ENCODE measurements around the gene SETD3.

SETD3 gene

DNA sequence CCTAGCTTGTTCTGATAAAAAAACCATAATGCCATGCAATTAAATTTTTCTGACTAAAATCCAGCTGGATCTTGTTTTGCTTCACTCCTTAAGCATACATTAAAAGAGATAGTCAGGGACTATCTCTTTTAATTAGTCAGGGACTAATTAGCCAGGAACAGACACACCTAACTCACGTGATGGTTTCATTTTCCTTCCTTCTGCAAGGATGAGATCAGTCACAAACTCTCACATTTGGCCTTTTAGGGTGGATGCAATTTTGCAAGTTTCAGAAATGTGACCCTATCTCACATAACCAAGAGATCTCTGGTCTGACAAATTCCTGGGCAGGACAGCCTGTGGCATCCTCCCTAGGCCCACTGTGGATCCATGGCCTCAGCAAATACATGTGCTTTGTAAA, 62.4 kb downstream of the SETD3 start:
- no peak for DNase-seq

DNA sequence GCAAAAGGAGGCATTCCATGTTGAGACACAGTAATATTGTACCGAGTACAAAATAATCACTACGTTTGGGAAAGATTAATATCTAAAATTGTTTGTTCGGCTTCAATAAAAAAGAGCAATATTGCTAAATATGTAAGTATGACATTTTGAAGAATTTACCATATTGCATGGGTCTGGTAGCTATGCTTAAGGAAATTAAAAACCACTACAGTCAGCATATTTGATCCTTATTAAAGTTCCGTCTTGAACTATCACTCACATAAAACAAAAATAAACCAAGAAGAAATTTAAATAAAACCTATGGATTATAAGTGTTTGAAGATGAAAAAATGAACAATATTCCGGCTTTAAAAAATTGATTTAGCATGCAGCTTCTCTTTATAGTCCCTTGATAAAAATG, 63.8 kb downstream of the SETD3 start:
- DNase-seq: no peak

DNA sequence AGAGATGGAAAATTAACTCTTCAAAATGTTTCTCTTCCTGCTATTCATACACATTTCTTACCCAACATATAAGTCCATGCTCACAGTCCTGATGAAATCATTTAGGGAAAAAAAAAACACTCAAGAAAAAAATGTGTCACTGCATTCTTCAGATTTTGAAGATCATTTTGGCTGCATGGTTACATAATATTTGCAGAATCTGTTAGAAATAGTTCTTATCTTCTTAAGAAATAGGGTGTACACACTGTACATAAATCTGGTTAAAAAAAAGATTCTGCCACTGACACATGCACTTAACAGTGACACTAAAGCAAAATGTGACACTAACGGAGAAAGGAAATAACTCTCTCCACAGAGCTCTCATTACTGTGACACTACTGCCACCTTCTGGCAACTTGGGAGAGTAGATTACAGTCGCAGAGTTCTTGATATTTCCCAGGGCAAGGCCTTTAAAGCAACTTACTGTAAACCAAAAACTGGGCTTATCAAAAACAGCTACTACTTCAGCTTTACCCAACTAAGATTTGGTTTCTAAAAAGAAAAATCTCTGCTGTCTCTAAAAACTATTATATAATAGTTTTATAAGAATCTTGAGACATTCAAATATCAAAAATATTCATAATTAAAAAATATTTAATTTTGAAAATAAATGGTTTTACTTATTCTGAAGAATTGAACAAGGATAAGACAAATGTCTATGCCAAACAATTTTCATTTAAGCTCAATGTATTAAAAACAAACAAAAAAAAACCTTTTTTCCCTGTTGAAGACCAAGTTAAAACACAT, 65.0 kb downstream of the SETD3 start:
- DNase-seq: peak; percentile 65

DNA sequence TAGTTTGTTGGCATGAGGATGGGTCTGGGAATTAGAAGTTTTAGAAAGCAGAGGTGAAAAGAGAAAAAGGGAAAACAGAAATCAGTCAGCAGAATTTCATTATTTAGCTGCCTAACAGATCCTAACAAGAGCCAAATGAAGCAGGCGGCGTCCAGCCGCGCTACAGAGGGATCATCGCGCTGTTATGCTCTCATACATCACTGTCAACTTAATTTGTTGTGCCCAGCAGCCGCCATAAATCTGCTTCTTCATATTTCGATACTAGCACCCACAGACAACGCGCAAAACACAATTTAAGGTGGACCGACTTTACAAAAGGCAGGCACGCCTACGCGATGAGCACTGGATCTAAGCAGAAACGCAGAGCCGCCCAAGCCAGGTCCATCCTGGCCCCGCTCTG, 66.7 kb downstream of the SETD3 start:
- no peak for DNase-seq

DNA sequence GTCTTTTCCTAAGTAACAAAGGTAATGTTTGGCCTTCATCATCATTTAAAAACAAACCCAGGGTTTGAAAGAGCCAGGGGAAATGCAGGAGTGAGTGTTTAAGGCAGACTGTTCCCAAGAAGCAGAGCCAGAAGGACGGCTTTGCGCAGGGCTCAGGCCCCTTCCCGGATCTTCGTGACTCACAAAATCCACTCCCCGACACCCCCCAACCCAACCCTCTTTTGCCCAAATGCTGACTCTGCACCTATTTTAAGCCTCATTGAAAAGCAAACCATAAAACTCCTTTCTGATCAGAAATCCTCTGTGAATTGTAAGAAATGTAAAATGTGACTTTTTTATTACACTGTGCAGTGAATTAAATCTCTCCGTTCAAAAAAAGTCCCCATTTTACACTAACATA, 67.5 kb downstream of the SETD3 start:
- DNase-seq: no peak

DNA sequence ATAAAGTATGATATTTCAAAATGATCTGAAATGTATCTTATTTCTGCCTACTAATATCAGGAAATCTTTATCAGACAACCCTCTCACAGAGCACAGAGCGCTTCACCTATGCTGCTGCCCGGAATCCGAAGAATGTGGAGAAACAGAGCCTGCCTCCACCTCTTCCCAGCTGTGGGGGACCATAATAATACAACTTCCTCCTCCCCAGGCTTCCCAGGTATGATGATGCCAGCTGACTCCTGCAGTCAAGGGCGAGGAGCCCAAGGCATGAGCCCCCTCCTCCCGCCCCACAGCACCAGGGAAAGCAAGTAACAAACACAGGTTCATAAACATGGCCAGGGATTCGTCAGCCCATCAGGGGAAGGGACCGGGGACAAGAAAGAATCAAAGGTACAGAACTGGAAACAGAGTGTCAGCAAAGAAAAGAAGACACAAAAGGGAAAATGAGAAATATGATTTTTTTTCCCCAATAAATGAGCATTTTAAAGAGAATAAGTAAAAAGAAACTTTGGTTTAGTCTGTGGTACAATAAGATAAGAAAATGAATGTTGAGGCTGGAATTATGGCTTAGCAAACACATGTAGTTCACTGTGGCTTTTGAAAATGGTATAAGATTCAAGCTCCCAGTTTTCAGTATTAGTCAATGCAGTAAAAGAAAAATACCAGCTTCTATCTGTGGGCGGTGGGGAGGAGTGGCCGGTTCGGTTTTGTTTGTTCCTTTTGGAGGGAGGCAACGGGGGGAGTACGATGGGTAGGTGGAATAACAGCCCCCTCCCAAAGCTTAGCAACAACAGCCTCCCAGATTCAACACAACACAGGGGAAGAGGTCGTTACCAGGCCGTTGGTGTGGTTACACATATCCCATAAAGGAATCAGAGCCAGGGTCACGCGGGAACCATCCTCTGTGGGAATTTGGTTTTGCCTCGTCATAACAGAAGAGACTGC, 68.3 kb downstream of the SETD3 start:
- DNase-seq: no peak

DNA sequence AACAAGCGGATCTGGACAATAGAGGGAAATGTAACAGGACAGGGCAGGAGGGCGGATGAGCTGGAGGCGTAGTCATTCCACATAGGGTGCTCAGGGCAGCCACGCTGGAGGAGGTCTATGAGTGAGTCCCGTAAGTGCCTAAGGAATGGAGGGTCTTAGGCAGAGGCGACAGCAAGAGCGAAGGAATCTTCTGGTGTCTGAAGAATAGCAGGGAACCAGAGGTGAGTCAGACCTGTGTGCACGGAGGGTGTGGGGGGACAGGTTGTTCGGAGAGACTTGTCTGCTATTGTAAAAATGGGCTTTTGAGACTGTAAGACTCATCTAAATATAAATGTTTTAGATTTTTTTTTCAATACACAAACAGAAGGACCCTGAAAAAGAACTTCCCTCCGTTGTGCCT, 70.6 kb downstream of the SETD3 start:
- DNase-seq: no peak

DNA sequence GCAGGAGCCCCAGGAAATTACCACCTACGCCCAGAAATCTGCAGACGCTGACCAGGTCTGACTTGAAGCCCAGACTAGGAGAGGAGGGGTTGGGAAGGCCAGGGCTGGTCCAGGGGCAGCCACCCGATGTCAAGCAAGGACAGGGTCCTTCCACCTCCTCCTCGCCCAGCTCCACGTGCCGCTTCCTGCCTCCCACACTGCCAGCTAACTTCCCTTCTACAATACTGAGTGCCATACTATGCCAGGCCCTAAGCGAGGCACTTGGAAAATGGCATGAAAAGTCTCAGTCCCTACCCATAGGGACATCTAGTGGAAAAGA, 71.7 kb downstream of the SETD3 start:
- no peak for DNase-seq

DNA sequence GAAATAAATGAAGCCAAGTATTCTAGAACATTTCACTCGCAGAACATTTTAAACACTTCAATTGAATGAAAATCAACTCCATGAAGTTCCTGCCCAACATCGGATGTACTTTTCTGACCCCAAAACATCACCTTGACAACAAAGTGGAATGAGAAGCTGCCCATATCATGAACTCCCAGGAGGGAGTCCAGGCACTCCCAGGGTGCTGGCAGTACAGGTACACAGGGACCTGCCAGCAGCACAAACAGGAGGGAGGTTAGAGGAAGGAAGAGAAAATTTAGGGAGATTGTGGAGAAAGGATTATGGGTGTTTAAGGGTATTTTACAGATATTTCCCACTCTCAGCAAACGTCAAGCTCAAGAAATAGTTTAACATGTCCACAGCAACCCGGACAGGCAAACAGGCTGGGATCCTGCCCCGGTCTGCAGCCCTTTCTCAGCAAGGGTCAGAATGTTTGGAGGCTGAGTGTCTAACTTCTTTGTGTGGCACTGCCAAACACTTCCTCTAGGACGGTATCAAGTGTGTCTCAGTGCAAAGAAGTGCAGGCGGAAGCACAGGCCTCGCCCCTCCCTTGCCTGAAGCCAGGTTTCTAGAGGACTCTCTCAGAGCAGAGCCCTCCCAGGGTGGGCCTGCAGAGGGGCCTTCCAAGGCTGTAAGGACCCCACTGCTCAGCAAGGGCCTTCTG, 72.2 kb downstream of the SETD3 start:
- DNase-seq: no peak

DNA sequence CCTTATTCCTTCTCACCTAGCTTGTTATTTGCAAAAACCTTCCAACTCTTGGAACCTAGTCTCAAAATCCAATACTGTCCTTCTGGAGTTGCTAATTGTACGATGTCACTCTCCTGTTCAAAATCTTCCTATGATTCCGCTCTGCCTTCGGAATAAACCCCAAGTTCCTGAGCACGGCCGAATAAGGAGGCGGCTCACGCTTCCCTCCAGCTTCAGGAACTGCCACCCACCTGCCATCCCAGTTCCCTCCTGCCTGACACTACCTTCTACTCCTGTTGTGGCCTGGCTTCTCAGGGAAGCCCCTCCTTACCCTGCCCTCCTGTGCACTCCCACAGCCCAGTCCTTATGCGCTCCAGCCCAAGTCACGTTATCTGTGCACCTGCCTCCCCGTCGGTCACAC, 73.2 kb downstream of the SETD3 start:
- no peak for DNase-seq

DNA sequence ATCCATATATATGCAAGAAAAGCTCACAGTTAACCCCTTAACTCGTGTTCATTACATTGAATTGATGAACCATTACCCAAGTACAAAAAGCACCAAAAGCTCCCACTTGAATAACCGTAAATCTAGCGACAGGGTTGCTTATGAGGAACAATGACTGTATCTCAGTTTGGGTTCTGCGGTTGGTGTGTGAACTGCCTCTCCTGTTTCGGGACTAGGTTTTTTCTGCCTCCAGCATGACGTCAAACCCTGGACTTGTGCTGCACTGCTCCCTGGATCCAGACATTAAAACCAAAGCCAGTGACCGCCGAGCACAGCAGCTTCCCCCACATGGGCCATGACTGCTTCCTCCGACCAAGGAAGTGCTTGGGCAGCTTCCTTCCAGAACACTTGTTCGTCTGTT, 77.7 kb downstream of the SETD3 start:
- no peak for DNase-seq

DNA sequence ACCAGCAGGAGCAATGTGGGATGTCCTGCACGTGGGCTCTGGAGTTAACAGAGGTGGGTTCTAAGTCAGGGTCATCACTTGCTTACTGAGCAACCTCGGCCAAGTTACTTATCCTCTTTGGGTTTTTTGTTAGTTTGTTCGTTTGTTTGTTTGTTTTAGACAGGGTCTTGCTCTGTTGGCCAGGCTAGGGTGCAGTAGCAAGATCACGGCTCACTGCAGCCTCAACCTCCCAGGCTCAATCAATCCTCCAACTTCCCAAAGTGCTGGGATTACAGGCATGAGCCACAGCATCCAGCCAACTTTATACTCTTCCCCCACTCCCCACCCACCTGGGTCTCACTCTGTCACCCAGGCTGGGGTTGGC, 78.4 kb downstream of the SETD3 start:
- no peak for DNase-seq

DNA sequence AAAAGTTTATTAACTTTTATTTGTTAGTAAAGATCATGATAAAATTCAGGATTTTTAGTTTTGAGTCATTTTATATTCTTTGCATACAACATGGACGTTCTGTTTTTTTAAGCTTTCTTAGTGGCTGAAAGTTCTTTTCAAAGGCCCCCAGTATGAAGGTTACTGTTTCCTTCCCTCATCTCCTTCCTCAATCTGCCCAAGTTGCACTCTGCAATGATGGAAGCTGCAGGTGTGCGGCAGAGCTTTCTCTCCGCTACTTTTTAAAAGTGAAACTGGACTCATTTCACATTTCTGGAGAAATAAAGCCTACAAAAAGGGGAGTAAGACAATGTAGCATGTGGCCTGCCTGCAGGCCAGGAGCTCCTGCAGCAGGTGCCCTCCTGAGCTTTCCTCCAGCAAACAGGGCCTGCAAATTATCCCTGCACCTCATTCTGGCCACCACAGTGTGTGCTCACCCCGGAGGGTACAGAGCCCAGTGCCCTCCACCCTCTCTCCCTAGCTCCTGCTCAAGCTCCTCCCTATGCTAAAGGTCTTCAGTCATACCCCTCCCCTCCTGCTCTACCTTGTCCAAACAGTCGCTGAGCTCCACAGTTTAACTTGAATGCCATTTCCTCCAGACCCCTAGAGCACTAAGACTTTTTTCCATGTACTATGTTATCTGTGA, 78.9 kb downstream of the SETD3 start:
- DNase-seq: no peak

DNA sequence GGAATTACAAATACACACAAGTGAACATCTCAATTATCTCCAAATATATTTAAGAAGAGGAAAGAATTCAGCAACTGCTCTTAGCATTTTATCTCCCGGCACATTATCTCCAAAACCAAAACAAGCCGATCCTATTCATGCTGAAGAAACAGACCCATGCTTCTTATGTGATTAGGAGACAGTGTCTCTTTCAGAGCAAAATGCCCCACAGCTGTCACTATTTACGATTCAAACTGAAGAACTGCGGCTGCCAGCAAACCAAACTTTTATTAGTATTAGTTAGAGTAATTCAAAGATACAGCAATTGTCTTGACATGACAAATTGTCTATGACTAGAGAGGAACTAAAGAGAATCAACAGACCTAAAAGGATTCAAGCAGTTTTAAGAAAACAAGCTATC, 79.4 kb downstream of the SETD3 start:
- no peak for DNase-seq

DNA sequence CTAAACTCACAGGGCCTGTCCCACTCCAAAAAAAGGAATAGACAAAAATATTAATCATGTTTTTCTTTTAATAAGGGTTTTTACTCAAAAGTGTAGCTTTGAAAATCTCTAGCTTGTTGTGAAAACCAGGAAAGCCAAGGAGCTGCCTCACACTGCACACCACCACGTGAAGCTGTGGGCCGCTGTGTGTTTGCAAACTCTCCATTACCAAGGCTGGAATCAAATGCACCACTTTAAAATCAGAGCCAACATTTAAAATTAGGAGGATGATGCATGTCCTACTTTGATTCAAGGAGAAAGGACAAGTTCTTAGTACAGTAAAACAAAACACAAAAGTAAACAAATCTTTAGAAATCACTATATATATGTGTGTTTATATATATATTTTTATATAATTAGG, 83.0 kb downstream of the SETD3 start:
- no peak for DNase-seq

DNA sequence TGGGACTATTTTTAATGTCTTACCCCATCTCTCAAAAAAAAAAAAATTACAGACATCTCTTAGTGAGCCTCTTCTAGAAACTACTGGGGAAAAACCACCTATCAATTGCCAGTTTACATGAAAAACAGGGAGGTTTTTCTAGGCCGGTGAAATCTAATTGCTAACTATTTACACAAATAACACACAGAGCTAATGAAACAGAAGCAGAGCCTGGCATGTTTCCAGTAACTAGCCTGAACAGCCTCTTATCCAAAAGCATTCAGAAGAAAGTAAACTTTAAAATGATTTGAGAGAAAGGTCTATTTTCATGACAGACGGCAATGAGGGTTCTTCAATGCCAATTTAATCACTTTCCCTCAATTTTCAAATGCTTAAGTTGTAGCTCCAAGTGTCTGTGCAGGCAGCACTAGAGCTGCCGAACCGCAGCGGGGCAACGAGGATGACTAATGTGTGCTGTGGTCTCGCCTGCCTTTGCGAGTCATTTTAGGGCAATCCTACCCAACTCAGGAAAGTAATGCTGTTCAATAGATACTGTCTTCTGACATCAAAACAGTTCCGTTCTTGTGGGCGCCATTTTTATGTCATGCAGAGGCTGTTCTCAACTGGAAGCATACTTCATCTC, 84.6 kb downstream of the SETD3 start:
- DNase-seq: peak; percentile 21

DNA sequence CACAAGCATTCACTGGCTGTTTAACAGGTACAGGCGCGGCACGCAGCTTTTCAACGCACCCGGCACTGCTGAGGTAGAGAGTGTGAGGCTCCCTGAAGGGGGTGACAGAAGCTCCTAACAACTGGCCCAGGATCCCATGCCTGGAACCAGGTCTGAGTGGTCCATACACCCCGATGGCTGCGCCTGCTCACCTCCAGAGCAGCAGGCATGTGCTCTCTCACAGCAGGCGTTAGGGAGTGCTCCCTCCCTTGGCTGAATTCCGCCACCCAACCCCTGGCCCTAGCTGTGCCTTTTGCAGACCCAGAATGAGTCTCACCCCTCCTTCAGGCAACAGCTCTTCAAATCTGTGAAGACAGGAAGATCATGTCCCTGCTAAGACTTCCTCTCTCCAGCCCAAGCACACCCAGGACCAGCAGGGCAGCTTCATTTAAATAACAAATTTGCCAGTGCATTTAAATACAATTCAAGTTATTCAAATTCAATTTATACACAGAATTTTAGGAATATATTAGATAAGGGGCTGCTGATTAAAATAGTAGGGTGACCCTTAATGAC, 86.0 kb downstream of the SETD3 start:
- DNase-seq: no peak

DNA sequence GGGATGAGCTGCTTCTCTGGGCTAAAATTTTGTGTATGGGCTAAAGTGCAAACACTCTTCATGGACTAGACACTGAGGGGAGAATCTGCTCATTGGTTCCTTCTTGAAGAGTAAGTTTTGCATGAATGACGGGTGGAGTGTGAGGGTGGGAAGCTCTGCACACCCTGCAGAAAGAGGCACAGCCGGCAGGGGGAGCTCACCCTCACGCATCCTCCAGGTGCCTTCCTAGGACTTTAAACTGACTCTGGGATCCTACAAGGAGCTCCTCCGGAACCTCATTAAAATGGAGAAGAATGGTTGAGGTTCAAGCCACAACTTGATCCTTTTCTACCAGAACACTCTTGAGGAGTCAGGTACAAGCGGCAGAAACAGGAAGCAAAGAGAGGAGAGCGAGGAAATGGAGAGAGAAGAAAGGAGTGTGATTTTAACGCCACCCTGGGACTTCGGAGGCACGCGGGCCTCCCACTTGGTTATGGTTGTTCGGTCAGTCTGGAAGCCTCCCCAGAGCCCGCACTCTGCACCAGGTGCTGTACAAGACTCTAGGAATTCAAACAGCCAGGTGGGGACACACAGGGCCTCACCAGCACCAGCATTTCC, 87.5 kb downstream of the SETD3 start:
- peak; percentile 17 for DNase-seq

DNA sequence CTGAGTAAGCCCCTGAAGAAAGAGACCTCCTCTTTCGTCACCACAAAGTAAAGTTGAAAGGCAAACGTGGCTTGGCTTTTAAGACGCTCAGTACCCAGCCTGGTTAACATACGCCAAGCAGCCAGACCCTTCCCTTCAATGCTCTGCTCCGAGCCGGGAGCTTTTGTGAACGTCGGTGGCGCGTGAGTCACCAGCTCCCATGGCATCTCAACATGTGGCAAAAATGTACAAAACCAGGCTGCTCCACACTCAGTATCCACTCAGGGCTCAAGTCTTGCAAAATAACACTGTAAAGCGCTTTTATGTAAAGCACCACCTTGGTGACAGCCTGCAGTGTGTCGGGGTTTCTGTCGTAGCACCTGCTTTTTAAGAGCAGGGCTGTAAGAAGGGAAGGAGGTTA, 89.0 kb downstream of the SETD3 start:
- DNase-seq: no peak

DNA sequence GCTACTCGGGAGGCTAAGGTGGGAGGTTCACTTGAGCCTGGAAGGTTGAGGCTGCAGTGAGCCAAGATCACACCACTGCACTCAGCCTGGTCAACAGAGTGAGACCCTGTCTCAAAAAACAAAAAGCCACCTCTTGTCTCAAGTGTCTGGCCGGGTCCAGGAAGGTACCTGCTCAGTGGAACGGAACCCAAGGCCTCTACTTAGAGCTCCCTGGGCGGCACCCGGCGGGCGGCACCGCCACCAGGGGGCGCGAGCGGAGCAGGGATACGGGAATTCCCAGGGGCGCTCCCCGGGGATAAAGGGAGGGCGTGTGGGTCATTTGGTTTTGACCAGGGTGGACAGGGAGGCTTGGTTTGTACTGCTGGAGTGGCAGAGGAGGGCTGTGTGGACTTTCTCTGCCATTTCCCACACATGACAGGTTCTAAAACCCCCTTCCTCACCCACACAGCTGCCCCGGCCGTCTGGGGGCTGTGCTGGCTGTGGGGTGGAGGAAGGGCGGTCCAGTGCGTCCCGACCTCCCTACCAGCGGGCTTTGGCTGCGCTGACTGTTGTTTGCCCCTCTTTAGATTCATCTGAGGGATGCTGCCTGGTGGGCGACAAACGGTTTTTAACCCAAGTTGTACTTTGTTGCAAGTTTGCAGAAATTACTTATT, 91.4 kb downstream of the SETD3 start:
- DNase-seq: peak; percentile 20

DNA sequence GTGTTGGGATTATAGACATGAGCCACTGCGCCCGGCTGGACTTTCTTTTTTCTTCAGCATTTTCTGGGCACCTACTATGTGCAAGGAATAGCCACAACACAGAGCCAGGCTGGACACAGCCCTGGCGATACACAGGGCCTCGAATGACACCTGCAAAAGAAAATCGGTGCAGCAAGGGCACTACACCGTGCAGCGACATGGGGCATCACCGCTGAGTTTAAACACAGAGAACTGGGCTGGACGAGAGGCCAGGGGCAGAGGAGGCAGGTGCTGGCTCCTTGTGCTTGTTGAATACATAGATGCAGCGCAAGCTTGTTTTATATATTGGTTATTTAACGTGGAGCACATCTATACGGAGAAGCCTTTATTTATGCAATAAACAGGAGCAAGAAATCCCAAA, 92.4 kb downstream of the SETD3 start:
- no peak for DNase-seq

DNA sequence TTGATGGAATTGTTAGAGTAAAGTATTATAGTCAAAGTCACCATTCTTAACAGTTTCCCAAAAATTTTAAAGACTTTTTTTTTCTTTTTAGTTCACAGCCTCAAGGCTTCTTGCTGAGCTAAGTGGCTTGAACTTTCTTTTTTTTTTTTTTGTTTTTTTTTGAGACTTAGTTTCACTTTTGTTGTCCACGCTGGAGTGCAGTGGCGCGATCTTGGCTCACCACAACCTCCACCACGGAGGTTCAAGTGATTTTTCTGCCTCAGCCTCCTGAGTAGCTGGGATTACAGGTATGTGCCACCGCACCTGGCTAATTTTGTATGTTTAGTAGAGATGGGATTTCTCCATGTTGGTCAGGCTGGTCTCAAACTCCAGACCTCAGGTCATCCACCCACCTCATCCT, 92.8 kb downstream of the SETD3 start:
- no peak for DNase-seq
